ENCODE data around the gene CHCHD2.

DNA sequence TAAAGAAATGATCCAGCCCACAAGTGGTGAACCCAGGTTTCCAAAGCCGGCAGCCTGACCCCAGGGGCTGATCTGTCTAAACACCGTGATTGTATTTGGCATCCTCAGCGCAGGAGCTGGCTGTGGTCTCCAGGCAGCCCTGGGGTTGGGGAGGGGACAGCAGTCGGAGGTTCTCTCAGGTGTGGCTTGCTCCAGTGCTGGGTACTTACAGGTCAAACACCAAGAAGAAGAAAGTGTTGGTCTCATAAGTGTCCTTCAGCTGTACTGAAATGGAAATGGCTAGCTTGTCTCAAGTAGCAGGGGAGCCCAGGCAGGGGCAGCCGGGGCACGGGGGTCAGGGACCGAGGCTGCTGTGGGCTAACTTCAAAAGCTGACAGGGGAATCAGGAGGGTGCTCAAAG, 19.5 kb downstream of the CHCHD2 start:
- TF ChIP-seq, protein P1, sequence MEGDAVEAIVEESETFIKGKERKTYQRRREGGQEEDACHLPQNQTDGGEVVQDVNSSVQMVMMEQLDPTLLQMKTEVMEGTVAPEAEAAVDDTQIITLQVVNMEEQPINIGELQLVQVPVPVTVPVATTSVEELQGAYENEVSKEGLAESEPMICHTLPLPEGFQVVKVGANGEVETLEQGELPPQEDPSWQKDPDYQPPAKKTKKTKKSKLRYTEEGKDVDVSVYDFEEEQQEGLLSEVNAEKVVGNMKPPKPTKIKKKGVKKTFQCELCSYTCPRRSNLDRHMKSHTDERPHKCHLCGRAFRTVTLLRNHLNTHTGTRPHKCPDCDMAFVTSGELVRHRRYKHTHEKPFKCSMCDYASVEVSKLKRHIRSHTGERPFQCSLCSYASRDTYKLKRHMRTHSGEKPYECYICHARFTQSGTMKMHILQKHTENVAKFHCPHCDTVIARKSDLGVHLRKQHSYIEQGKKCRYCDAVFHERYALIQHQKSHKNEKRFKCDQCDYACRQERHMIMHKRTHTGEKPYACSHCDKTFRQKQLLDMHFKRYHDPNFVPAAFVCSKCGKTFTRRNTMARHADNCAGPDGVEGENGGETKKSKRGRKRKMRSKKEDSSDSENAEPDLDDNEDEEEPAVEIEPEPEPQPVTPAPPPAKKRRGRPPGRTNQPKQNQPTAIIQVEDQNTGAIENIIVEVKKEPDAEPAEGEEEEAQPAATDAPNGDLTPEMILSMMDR (conservative IDR thresholded peaks at IDR 0.05 in 1 of 2, IDR thresholded peaks at IDR 0.05 in 1 of 2; ENCODE audit: extremely low read depth in 1 of 2, insufficient read depth in 1 of 2, low read depth in 1 of 2, low read length in 2 of 2), result no peak
- TF ChIP-seq EZH2 (IDR thresholded peaks at IDR 0.05; ENCODE audit: borderline replicate concordance, low read length), result no peak
